HCT116 (cell line): Measurements from ENCODE around the gene SORT1. TPM values are rescaled to one million over a fixed set of nuclear protein-coding genes. Genes with fewer than 3 reads are reported as not detected.

Experiments
- ATAC-seq: fragments of 200-7000 bp; cut with Tn5 transposase; 2 replicates; pipeline ENCODE4 v1.9.1; 2020; ENCODE audit warnings: mild to moderate bottlenecking, moderate library complexity
- BruUV-seq: library from RNA; stranded (reverse); fragments of 400-500 nt; replicated peaks from 2 replicates; lab custom pipeline; 2021; lab: Mats Ljungman, UMichigan
- CTCF ChIA-PET: fragments of 300-600 bp; sonication (Branson Sonifier 250); formaldehyde crosslinking; loops from one replicate; lab custom pipeline; 2021; ENCODE audit warnings: antibody characterized with exemption; lab: Charles Lee
- POLR2A ChIA-PET: fragments of 300-600, 350-600 bp; sonication (Branson Sonifier 250); formaldehyde crosslinking; loops from one replicate; lab custom pipeline; 2021; ENCODE audit warnings: antibody characterized with exemption; lab: Charles Lee
- RAD21 ChIA-PET, 2 experiments: fragments of 300-600 bp; sonication (Branson Sonifier 250); formaldehyde crosslinking; loops; one replicate each; lab custom pipeline; 2023; ENCODE audit warnings: low total read pairs in 2 of 2; ENCODE audit not compliant: uncharacterized antibody in 2 of 2, unreplicated experiment in 2 of 2, low non-redundant PET in 1 of 2; lab: Charles Lee
- DNase-seq: peaks from one replicate; pipeline ENCODE4 v3.0.0-alpha.2; 2010; ENCODE audit warnings: low read depth, low spot score
- H2AFZ ChIP-seq: fragments of 200-600 bp; shearing (Covaris generic), sonication (generic); 2 replicates; pipeline ENCODE4 v1.6.1; 2017; ENCODE audit warnings: low read depth, mixed run types, mixed read lengths, antibody characterized with exemption, low read length; ENCODE audit not compliant: poor library complexity, severe bottlenecking
- H3K27ac ChIP-seq: 2 replicates; pipeline ENCODE4 v1.5.1; 2012; ENCODE audit warnings: low read depth, low read length
- H3K27me3 ChIP-seq: fragments of 200-600 bp; sonication (generic); 2 replicates; pipeline ENCODE4 v1.6.1; 2016; ENCODE audit warnings: mixed run types, low read length, mixed read lengths; ENCODE audit not compliant: insufficient read depth
- H3K36me3 ChIP-seq, 2 experiments: fragments of 200-500 bp in 1 of 2; fragments of 200-600 bp in 1 of 2; sonication (Bioruptor generic) in 1 of 2; sonication (generic) in 1 of 2; 2 replicates each; pipeline versions ENCODE4 v1.5.1 to v1.6.1; 2014 to 2016; ENCODE audit warnings: low read length in 2 of 2, inconsistent platforms in 1 of 2, mixed read lengths in 1 of 2, mixed run types in 1 of 2; ENCODE audit not compliant: insufficient read depth in 2 of 2, control insufficient read depth in 1 of 2
- H3K4me1 ChIP-seq, 2 experiments: fragments of 200-600 bp in 1 of 2; sonication (generic) in 1 of 2; 2 replicates each; pipeline versions ENCODE4 v1.5.1 to v1.6.1; 2012 to 2017; ENCODE audit warnings: low read length in 2 of 2, inconsistent platforms in 1 of 2, mild to moderate bottlenecking in 1 of 2, mixed read lengths in 1 of 2, mixed run types in 1 of 2, moderate library complexity in 1 of 2; ENCODE audit not compliant: insufficient read depth in 2 of 2, control insufficient read depth in 1 of 2
- H3K4me2 ChIP-seq: fragments of 200-600 bp; sonication (generic); 2 replicates; pipeline ENCODE4 v1.6.1; 2017; ENCODE audit warnings: mixed run types, low read length, mixed read lengths
- H3K4me3 ChIP-seq, 2 experiments: fragments of 200-600 bp in 1 of 2; sonication (generic) in 1 of 2; replicated peaks in 1 of 2; 2 replicates each; pipeline ENCODE4 v1.5.1; 2011 to 2016; ENCODE audit warnings: low read length in 2 of 2, control low read depth in 1 of 2, low read depth in 1 of 2, mild to moderate bottlenecking in 1 of 2, mixed read lengths in 1 of 2, mixed run types in 1 of 2
- H3K79me2 ChIP-seq: fragments of 200-600 bp; sonication (generic); 2 replicates; pipeline ENCODE4 v1.6.1; 2017; ENCODE audit warnings: mild to moderate bottlenecking, mixed run types, low read length, moderate library complexity, mixed read lengths; ENCODE audit not compliant: insufficient read depth
- H3K9ac ChIP-seq: fragments of 200-600 bp; sonication (generic); 2 replicates; pipeline ENCODE4 v1.6.1; 2016; ENCODE audit warnings: low read length, mixed read lengths
- H3K9me2 ChIP-seq: fragments of 200-600 bp; sonication (generic), shearing (Covaris generic); 2 replicates; pipeline ENCODE4 v1.6.1; 2017; ENCODE audit warnings: mixed run types, mild to moderate bottlenecking, moderate library complexity; ENCODE audit not compliant: insufficient read depth
- H3K9me3 ChIP-seq, 2 experiments: fragments of 200-500 bp in 1 of 2; fragments of 200-600 bp in 1 of 2; sonication (Bioruptor generic) in 1 of 2; sonication (generic) in 1 of 2; 2 replicates each; pipeline ENCODE4 v1.6.1; 2014 to 2017; ENCODE audit warnings: low read length in 2 of 2, mixed read lengths in 2 of 2, inconsistent platforms in 1 of 2, low read depth in 1 of 2, mild to moderate bottlenecking in 1 of 2, mixed run types in 1 of 2, moderate library complexity in 1 of 2; ENCODE audit not compliant: control insufficient read depth in 1 of 2, insufficient read depth in 1 of 2
- H4K20me1 ChIP-seq: fragments of 200-600 bp; sonication (generic), shearing (Covaris generic); 2 replicates; pipeline ENCODE4 v1.6.1; 2017; ENCODE audit warnings: mixed run types, mild to moderate bottlenecking, moderate library complexity; ENCODE audit not compliant: insufficient read depth
- CBX3 ChIP-seq: IDR thresholded peaks from 2 replicates; pipeline ENCODE4 v1.6.1; 2012; ENCODE audit warnings: low read depth
- CTCF ChIP-seq, 3 experiments: fragments of 200-600 bp in 1 of 3; sonication (generic) in 1 of 3; IDR thresholded peaks in 2 of 3; conservative IDR thresholded peaks in 1 of 3; 2 replicates each; pipeline ENCODE4 v1.5.1; 2012 to 2017; ENCODE audit warnings: low read depth in 2 of 3, low read length in 2 of 3, antibody characterized with exemption in 1 of 3, borderline replicate concordance in 1 of 3, control low read depth in 1 of 3, mild to moderate bottlenecking in 1 of 3, mixed read lengths in 1 of 3, mixed run types in 1 of 3, moderate library complexity in 1 of 3; ENCODE audit not compliant: insufficient read depth in 1 of 3
- EZH2phosphoT487 ChIP-seq: fragments of 200-600 bp; IDR thresholded peaks from 2 replicates; pipeline ENCODE4 v1.6.1; 2018; ENCODE audit warnings: antibody characterized with exemption, borderline replicate concordance
- FOSL1 ChIP-seq: IDR thresholded peaks from 2 replicates; pipeline ENCODE4 v1.6.1; 2012; ENCODE audit warnings: low read depth
- JUND ChIP-seq: IDR thresholded peaks from 2 replicates; pipeline ENCODE4 v1.6.1; 2012
- MAX ChIP-seq: IDR thresholded peaks from 2 replicates; pipeline ENCODE4 v1.6.1; 2012
- POLR2A ChIP-seq: IDR thresholded peaks from 2 replicates; pipeline ENCODE4 v1.7.0; 2011; ENCODE audit warnings: borderline replicate concordance; ENCODE audit not compliant: insufficient read depth, insufficient read length; ENCODE audit errors: extremely low read depth
- POLR2AphosphoS5 ChIP-seq: IDR thresholded peaks from 2 replicates; pipeline ENCODE4 v1.6.1; 2011; ENCODE audit warnings: mild to moderate bottlenecking, low read depth, low read length, moderate library complexity
- RAD21 ChIP-seq: IDR thresholded peaks from 2 replicates; pipeline ENCODE4 v1.6.1; 2012; ENCODE audit warnings: low read depth, mild to moderate bottlenecking
- SP1 ChIP-seq: IDR thresholded peaks from 2 replicates; pipeline ENCODE4 v1.6.1; 2012; ENCODE audit warnings: low read depth
- SRF ChIP-seq: IDR thresholded peaks from 2 replicates; pipeline ENCODE4 v1.6.1; 2012; ENCODE audit warnings: low read depth
- TCF7L2 ChIP-seq: IDR thresholded peaks from 2 replicates; pipeline ENCODE4 v1.7.0; 2011; ENCODE audit warnings: borderline replicate concordance, inconsistent platforms; ENCODE audit not compliant: insufficient read depth, insufficient read length; ENCODE audit errors: extremely low read depth
- YY1 ChIP-seq: IDR thresholded peaks from 2 replicates; pipeline ENCODE4 v1.6.1; 2011; ENCODE audit warnings: low read length, low read depth, moderate library complexity, mild to moderate bottlenecking; ENCODE audit not compliant: insufficient replicate concordance; ENCODE audit errors: extremely low read depth
- ZBTB33 ChIP-seq: IDR thresholded peaks from 2 replicates; pipeline ENCODE4 v1.6.1; 2011; ENCODE audit warnings: mild to moderate bottlenecking, low read length, moderate library complexity; ENCODE audit not compliant: insufficient replicate concordance; ENCODE audit errors: extremely low read depth
- ZFX ChIP-seq: fragments of 450-650 bp; IDR thresholded peaks from 2 replicates; pipeline ENCODE4 v1.6.1; 2017
- ZNF274 ChIP-seq: fragments of 200-500 bp; sonication (Bioruptor generic); IDR thresholded peaks from 2 replicates; pipeline ENCODE4 v1.6.1; 2014; ENCODE audit warnings: mild to moderate bottlenecking, low read depth, low read length, inconsistent platforms
- intact Hi-C: fragments of 100-400 bp; cut with micrococcal nuclease; formaldehyde crosslinking; loops from 2 replicates; pipeline ENCODE4 v1.10.0; 2022
- total RNA-seq: library from RNA; stranded (reverse); gene quantifications from one replicate; pipeline ENCODE4 v1.2.1, GENCODE V29; 2021; ENCODE audit not compliant: unreplicated experiment

The SORT1 gene
- total RNA-seq, 1 experiment from 2014 or later = 20.2 TPM

GRCh38 chr1:109322974-109323373 is 74.7 kb downstream of the SORT1 start:
- H3K4me3 ChIP-seq = no peak overlapping the region
- no peak overlapping the region for H3K9ac ChIP-seq
- H2AFZ ChIP-seq = no peak overlapping the region
- no peaks in the 10 kb centered on the region for H3K27me3 ChIP-seq
- no TSS peak for BruUV-seq
- RAD21 ChIA-PET = no interaction called here
- POLR2A ChIA-PET = no interaction called here
- no peaks in the 10 kb centered on the region for H3K79me2 ChIP-seq
- CTCF ChIA-PET = no interaction called here
- TF ChIP-seq POLR2AphosphoS5 = no peak
- TF ChIP-seq ZBTB33 = no peak
- TF ChIP-seq POLR2A = no peak
- no peak for TF ChIP-seq SP1
- no peak for TF ChIP-seq MAX
- no peak for TF ChIP-seq ZNF274
- TF ChIP-seq JUND = no peak
- no peak for TF ChIP-seq CBX3
- no peak for TF ChIP-seq EZH2phosphoT487
- no peak for TF ChIP-seq RAD21
- TF ChIP-seq YY1 = no peak
- TF ChIP-seq SRF = no peak
- no peak for TF ChIP-seq CTCF (IDR thresholded peaks at IDR 0.05 in 2 of 3, conservative IDR thresholded peaks at IDR 0.05 in 1 of 3; ENCODE audit: borderline replicate concordance in 1 of 3, insufficient read depth in 1 of 3, low read depth in 2 of 3, low read length in 2 of 3)
- TF ChIP-seq ZFX = no peak
- TF ChIP-seq TCF7L2 = no peak
- TF ChIP-seq FOSL1 = no peak
- intact Hi-C loops = no loop called here
- no peaks in the 10 kb centered on the region for H3K4me1 ChIP-seq
- peaks cover 0 to 2% of the 10 kb centered on the region in 2 experiments; a peak in 1 of 4 replicates for H3K36me3 ChIP-seq
- H3K9me3 ChIP-seq = no peaks in the 10 kb centered on the region
- H4K20me1 ChIP-seq = no peaks in the 10 kb centered on the region
- H3K4me2 ChIP-seq = no peak overlapping the region
- no peak for DNase-seq
- H3K27ac ChIP-seq = no peak overlapping the region
- ATAC-seq = no peak
- no peaks in the 10 kb centered on the region for H3K9me2 ChIP-seq
